Spinal cord (tissue), 10 donors: ENCODE measurements around the gene TSBP1. TPM values are rescaled to one million over a fixed set of nuclear protein-coding genes. Genes with fewer than 3 reads are reported as not detected.

ENCODE experiments used
- DNase-seq, 6 donors: peaks; one replicate each; pipeline versions ENCODE4 v3.0.0 to v3.0.0-alpha.2; 2013 to 2015; ENCODE audit warnings: low spot score in 6 of 6, low read depth in 4 of 6
- H3K27ac ChIP-seq: one replicate; pipeline ENCODE4 v1.5.1; 2013; ENCODE audit warnings: low read depth, low read length, control low read depth
- H3K27me3 ChIP-seq: one replicate; pipeline ENCODE4 v1.6.1; 2013; ENCODE audit warnings: low read length; ENCODE audit not compliant: control insufficient read depth, insufficient read depth
- H3K36me3 ChIP-seq: one replicate; pipeline ENCODE4 v1.6.1; 2013; ENCODE audit warnings: low read length; ENCODE audit not compliant: control insufficient read depth, insufficient read depth
- H3K4me1 ChIP-seq: one replicate; pipeline ENCODE4 v1.6.1; 2013; ENCODE audit warnings: low read length; ENCODE audit not compliant: control insufficient read depth, insufficient read depth
- H3K4me3 ChIP-seq: one replicate; pipeline ENCODE4 v1.5.1; 2013; ENCODE audit warnings: low read depth, low read length, control low read depth
- H3K9me3 ChIP-seq: one replicate; pipeline ENCODE4 v1.6.1; 2013; ENCODE audit warnings: low read length; ENCODE audit not compliant: control insufficient read depth, insufficient read depth
- WGBS: methylation state at CpG from one replicate; pipeline ENCODE4 v1.1.5; 2013; ENCODE audit warnings: missing lambda C conversion rate; ENCODE audit not compliant: insufficient coverage; 5-methylcytosine and 5-hydroxymethylcytosine counted together
- polyA plus RNA-seq, 2 donors: library from polyadenylated mRNA; unstranded; fragments of 120-200 nt; gene quantifications; one replicate each; pipeline ENCODE4 v1.2.1, GENCODE V29; 2013; ENCODE audit not compliant: insufficient read length in 2 of 2
- total RNA-seq, 2 donors: library from RNA; depleted of rRNA in 1 of 2; stranded (reverse); fragments of 120-200 nt in 1 of 2; fragments of >200 nt in 1 of 2; gene quantifications; one replicate each; pipeline versions ENCODE4 v1.2.3 to v1.2.4, GENCODE V29; 2013 to 2014
- donor health status: healthy.

TSBP1 gene
- total and polyA plus RNA-seq, 4 donors, result 0.27 TPM; not detected in 3

GRCh38 chr6:32402812-32403211, 31.1 kb upstream of the TSBP1 start:
- Histone ChIP-seq H3K4me1 (no peaks in the 10 kb centered on the region), H3K9me3 (no peaks in the 10 kb centered on the region), H3K36me3 (no peaks in the 10 kb centered on the region), H3K4me3 (no peak overlapping the region), H3K27ac (no peak overlapping the region), H3K27me3 (no peaks in the 10 kb centered on the region)
- no peak for DNase-seq
- 56% methylated on average over 7 of the region's 8 CpGs for WGBS

GRCh38 chr6:32401284-32401963, 29.7 kb upstream of the TSBP1 start:
- Histone ChIP-seq H3K4me1 (no peaks in the 10 kb centered on the region), H3K27me3 (no peaks in the 10 kb centered on the region), H3K36me3 (no peaks in the 10 kb centered on the region), H3K9me3 (no peaks in the 10 kb centered on the region), H3K27ac (no peak overlapping the region), H3K4me3 (no peak overlapping the region)
- no peak for DNase-seq
- 52% methylated on average over 2 of the region's 4 CpGs for WGBS

GRCh38 chr6:32397252-32397920, 25.7 kb upstream of the TSBP1 start:
- Histone ChIP-seq H3K36me3 (no peaks in the 10 kb centered on the region), H3K4me1 (no peaks in the 10 kb centered on the region), H3K9me3 (no peaks in the 10 kb centered on the region), H3K4me3 (no peak overlapping the region), H3K27me3 (no peaks in the 10 kb centered on the region), H3K27ac (no peak overlapping the region)
- no peak for DNase-seq
- WGBS, result 75% methylated on average over 4 of the region's 7 CpGs

- 87% methylated on average over 6 of the region's 10 CpGs for WGBS
- Histone ChIP-seq H3K4me3 (no peak overlapping the region), H3K9me3 (no peaks in the 10 kb centered on the region), H3K27me3 (no peaks in the 10 kb centered on the region), H3K4me1 (no peaks in the 10 kb centered on the region), H3K36me3 (no peaks in the 10 kb centered on the region), H3K27ac (no peak overlapping the region)
- no peak for DNase-seq
These were observed 24.3 kb upstream of the TSBP1 start for GRCh38 chr6:32396028-32396427.

GRCh38 chr6:32393665-32394420, 22.1 kb upstream of the TSBP1 start:
- 75% methylated on average over 5 of the region's 7 CpGs for WGBS
- Histone ChIP-seq H3K9me3 (no peaks in the 10 kb centered on the region), H3K4me3 (no peak overlapping the region), H3K4me1 (no peaks in the 10 kb centered on the region), H3K27ac (no peak overlapping the region), H3K36me3 (no peaks in the 10 kb centered on the region), H3K27me3 (no peaks in the 10 kb centered on the region)
- DNase-seq, result peak in 1 of 6 donors; percentile 25

- Histone ChIP-seq H3K36me3 (no peaks in the 10 kb centered on the region), H3K4me1 (no peaks in the 10 kb centered on the region), H3K4me3 (no peak overlapping the region), H3K27me3 (no peaks in the 10 kb centered on the region), H3K9me3 (no peaks in the 10 kb centered on the region), H3K27ac (no peak overlapping the region)
- WGBS, result 93% methylated on average over 4 of the region's 6 CpGs
- no peak for DNase-seq
These were observed 19.8 kb upstream of the TSBP1 start for GRCh38 chr6:32391505-32391904.

- Histone ChIP-seq H3K4me3 (no peak overlapping the region), H3K9me3 (no peaks in the 10 kb centered on the region), H3K27me3 (no peaks in the 10 kb centered on the region), H3K4me1 (no peaks in the 10 kb centered on the region), H3K36me3 (no peaks in the 10 kb centered on the region), H3K27ac (no peak overlapping the region)
- 60% methylated on average over 2 of the region's 6 CpGs for WGBS
- no peak for DNase-seq
These were observed 16.1 kb upstream of the TSBP1 start for GRCh38 chr6:32387589-32388340.

GRCh38 chr6:32386040-32386439, 14.3 kb upstream of the TSBP1 start:
- no CpG with 5 or more reads among the region's 1 CpG for WGBS
- H3K4me3 ChIP-seq, result no peak overlapping the region
- H3K27me3 ChIP-seq, result no peaks in the 10 kb centered on the region
- no peaks in the 10 kb centered on the region for H3K4me1 ChIP-seq
- no peaks in the 10 kb centered on the region for H3K9me3 ChIP-seq
- no peak for DNase-seq
- H3K27ac ChIP-seq, result no peak overlapping the region
- H3K36me3 ChIP-seq, result no peaks in the 10 kb centered on the region

- no peaks in the 10 kb centered on the region for H3K9me3 ChIP-seq
- no peaks in the 10 kb centered on the region for H3K36me3 ChIP-seq
- H3K4me3 ChIP-seq, result no peak overlapping the region
- H3K27me3 ChIP-seq, result no peaks in the 10 kb centered on the region
- H3K4me1 ChIP-seq, result no peaks in the 10 kb centered on the region
- WGBS, result 33% methylated on average over 1 of the region's 1 CpG
- H3K27ac ChIP-seq, result no peak overlapping the region
- DNase-seq, result no peak
These were observed 11.2 kb upstream of the TSBP1 start for GRCh38 chr6:32382757-32383420.
